Colon (tissue), 2 donors: Measurements from ENCODE around the gene ARHGAP23.

Source experiments
- FAIRE-seq: peaks from 2 replicates; lab custom pipeline; 2012; peaks lifted over from hg19 to GRCh38; lab: Jason Lieb, UNC
- donor health status: control.
- donor health status: control.

The ARHGAP23 gene

DNA sequence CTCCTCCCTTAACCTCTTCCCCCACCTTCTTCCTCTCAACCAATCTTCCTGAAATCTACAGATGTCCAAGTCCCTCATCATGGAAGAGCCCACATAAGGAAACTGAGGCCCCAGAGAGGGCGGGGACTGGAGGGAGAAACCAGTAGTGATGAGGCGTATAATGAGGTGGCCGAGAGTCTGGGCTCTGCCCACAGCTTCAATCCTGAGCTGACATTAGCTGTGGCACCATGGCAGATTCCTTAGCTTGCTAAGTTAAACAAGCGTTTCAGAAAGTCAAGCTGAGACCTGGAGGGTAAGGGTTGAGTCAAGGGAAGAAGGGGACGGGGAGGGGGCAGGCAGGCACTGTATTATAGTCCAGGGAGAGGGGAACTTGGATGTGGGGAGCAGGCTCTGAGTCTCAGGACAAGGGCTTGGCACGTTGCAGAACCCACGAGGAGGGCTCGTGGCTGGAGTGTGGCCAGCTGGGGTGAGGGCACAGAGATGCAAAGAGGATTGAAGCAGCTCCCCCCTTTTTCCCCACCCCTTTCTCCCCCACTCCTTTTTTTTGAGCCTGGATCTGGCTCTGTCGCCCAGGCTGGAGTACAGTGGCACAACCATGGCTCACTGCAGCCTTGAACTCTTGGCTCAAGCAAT is 13.3 kb downstream of the ARHGAP23 start:
- no peak for FAIRE-seq

DNA sequence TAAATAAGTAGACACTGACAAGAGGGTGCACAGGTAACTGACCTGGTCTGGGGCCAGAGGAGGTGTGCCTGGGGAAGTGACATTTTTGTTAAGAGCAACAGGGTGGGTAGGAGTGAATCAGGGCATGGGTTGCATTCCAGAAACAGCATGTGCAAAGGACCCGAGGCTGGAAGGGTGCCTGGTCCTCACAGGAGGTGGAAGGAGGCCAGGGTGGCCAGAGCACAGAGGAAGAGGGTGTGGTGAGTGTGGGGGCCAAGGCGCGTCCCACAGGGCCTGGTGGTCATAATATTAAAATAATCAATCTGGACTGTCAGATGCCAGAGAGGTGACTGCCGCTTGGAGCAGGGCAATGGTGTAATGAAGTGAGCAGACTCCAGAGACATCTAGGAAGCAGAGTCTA is 14.3 kb downstream of the ARHGAP23 start:
- no peak for FAIRE-seq

DNA sequence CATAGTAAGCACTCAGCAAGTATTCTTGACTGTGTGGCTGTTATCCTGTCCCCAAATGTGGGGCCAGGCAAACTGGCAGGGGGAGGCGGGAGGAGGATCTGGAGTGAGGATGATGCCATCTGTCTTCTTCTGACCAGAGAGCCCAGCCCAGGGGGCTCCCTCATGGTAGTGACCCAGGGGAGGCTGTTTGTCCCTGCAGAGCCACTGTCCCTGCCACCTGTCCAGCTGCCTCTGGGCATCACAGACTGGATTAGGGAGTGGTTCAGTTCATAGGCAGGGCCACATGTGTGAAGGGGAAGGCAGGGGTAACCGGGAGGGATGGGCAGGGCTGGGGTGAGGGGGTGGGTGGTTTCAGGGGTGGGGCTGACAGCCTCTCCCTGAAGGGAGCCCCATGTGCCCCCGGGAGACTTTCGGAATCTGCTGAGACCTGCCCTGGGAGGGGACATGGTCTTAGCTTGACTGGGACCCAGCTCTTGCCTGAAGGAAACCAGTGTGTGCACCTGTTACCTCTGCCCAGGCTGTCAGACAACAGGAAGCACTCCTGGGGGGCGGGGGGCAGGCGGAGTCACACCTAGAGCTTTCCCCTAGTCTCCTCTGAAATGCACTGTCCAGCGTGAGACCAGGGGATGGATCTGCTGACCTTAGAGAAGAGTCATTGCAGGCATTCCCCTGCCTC is 15.2 kb downstream of the ARHGAP23 start:
- no peak for FAIRE-seq

DNA sequence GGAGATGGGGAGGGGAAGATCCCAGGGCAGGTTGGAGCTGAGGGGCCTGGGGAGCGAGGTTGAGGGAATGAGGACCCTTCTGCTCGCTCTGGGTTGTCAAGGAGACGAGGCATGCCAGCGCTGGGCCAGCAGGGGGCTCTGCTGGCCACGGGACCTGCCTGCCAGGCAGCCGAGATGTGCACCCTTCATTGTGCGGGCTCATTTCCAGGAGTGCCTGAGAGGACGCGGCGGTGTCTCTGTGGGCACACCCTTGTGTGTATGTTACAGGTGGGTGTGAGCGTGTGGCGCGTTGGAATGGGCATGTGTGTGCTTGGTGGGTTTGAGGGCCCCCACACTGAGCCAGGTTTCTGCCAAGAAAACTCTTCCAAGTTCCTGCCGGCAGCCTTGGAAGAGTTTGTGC is 15.9 kb downstream of the ARHGAP23 start:
- no peak for FAIRE-seq

DNA sequence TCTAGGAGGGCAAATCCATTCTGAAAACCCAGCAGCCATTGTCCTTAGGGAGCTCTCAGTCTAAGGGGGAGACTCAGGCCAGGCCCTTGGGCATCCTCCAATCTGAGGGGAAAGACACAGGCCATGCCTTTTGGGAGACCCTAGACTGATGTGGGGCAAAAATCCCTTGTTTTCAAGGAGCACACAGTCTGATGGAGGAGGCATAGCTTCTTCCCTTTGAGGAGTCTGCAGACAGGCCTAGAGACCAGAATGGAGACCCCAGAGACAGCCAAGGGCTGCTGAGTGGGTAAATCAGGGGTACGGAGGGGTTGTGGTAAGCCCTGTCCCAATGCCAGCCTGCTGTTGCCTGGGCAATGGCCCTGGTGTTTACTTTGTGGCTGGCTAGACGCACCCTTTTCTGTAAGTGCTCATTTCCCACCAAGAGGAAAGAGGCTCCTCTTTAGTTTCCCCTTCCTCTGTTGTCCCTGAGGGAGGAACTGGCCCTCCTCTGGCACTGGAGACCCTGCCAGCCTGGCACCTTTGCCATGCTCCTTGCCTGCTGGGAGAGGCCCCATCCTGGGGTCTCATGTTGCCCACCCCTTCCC is 19.3 kb downstream of the ARHGAP23 start:
- FAIRE-seq = no peak

DNA sequence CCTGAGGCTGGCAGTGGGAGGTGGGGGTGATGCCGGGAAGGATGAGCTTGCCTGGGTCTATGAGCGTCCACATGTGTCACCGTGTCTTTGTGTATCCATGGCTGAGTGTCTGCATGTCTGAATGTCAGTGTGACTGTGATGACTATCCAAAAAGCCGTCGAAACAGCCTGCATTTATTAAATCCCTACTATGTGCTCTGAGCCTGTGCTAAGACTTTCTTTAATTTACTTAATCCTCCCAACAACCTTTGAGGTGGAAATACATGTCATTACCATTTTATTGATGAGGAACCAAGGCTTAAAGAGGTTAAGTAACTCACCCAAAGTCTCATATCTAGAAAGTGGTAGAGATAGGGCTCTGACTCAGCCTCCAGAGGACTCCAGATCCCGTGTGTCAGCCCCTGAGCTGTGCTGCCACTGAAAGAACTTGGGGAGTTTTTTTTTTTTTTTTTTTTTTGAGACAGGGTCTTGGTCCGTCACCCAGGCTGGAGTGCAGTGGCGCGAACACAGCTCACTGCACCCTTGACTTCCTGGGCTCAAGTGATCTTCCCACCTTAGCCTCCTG is 20.0 kb downstream of the ARHGAP23 start:
- FAIRE-seq = no peak

DNA sequence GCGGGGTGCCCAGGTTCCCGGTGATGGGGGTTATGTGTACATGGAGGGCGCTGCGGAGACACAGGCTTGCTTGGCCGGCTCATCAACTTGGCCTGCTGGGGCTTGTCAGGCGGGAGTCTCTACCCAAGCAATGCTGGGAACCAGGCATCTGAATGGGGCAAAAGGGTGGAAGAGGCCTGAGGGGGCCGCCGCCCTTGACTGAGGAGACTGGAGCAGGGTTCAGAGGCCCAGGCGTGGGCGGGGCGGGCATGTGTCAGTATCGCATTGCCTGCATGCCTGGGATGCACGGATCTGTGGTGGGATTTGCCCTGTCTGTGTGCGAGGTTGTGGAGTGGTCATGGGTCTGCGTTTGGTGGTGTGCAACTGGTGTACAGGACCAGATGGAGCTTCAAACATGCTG is 21.1 kb downstream of the ARHGAP23 start:
- FAIRE-seq = no peak

DNA sequence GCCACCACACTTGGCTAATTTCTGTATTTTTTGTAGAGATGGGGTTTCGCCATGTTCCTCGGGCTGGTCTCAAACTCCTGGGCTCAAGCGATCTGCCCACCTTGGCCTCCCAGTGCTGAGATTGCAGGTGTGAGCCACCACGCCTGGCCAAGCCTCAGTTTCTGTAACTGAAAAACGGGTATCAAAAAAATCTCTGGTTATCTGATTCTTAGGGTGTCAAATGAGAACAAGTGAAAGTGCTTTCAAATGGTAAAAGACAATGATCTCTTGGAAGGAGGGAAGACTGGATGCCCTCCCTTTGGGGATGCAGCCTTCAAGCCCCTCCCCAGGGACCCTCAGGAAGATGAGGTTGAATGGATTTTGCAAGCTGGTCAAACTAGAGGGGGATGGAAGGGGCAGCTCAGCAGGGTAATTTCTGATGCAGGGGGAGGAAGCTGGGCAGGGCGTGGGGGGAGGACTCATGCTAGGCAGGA is 22.3 kb downstream of the ARHGAP23 start:
- no peak for FAIRE-seq

DNA sequence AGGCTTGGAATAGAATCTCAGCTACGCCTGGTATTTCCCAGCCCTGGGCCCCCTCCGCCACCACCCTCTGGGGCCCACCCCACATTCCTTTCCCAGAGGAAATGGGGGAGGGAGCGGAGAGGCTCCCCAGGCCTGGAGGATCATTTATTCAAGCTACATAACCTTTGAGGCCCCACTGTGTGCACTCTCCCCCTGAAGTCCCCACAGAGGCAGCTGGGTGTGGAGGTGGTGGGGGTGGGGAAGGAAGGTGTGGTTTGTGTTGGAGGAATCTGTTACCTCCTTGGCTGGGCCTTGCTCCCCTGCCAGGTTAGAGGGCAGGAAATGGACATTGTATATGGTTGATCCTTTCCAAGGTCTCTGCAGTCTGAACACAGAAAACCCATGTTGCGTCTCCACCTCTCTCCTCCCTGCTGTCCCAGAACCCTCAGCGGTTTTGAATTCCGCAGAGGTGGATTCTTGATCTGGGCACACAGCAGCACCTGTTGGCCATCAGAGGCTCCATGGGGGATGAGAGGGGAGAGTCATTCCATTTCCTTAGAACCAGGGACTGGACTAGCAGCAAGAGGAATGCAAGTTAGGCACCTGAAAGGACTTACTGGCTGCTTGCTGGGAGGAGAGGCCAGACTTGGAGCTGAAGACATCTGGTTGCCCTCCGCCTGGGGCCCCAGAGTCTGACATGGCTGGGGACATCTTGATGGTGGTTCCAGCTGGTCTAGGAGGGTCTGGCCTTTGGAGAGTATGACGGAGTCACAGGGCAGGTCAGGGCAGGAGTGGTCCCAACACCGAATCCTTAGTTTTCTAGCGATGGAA is 23.0 kb downstream of the ARHGAP23 start:
- no peak for FAIRE-seq

DNA sequence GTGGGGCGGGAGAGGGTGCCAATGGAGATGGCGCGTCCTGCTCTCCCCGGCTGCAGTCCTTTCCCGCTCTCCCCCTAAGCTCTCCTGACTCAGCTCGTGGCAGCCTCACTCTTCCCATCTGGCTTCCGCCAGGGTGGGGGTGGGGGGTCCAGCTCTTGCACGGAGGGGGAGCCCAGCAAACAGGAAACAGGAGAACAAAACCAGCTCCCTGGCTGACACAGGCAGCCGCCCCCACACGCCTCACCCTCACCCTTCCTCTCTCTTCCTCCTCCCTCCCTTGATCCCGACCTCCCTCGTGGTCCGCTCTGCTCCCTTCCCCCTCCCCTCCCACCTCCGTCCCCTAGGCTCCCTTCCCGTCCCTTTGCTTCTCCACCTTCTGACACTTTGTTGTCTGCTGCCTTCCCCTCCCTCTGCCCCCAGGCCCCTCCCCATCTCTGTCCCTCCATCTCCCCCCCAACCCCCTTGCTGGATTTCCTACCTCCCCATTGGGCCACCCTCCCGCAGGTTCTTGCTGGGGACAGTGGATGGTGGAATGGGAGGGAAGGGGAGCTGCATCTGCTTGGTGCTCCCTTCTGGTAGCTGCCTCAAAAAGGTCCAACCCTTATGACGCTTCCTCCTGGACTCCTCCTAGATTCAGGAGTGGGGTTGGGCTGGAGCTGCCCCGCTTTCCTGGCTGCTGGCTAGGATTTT is 23.7 kb downstream of the ARHGAP23 start:
- no peak for FAIRE-seq

DNA sequence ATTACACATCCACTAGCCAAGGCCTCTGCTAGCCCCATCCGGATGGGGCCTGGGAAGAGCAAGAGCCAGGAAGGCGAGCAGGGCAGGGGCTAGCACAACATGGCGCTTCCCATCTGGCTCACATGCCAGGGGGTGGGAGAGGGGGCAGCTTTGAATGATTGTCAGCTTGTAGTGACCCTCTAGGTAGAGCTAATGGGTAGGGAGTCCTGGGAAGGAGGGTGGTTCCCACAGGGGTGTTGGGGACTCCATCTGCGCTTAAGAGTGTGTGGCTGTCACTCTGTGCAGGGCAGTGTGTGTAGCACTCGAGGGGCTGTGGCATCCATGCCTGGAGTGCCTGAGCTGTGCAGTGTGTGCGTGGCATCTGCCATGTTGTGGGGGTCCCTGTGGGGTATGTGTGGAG is 24.5 kb downstream of the ARHGAP23 start:
- no peak for FAIRE-seq

DNA sequence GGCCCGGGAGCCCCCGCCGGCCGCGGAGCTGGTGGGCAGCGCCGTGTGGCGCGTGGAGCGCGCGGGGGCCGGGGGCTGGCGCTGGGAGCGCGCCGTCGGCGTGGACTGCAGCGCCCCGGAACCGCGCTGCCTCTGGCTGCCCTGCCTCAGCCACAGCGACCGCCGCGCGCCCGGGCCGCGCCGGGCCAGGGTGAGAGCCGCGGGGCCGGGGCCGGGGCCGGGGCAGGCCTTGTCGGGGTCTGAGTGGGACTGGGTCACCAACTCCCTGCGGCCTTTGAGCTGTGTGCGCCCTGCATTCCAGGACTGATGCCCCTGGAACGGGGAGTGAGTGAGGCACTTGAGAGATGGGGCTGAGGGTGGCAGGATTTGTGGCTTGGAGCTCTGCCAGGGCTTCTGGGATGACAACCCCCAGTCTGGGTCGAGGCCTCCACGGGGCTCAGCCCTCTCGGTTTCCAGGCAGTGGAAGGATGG is 25.7 kb downstream of the ARHGAP23 start:
- FAIRE-seq = no peak

DNA sequence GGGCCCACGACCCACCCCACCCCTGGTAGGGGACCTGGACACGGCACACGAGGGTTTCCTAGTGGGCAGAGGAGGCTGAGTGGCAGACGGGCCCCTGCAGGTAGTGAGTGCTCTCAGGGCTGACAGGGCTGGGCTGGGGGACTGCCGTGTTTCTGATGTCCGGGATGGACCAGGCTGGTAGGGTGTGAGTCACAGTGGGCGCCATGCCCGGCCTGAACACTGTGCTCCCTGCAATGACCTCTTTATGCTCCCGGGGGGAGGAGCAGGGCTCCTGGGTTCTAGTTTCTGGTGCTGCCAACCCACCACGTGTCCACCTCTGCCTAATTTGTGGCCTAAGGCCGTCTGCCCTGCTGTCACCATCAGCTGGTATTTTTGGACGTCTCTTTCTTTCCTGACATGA is 26.3 kb downstream of the ARHGAP23 start:
- no peak for FAIRE-seq

DNA sequence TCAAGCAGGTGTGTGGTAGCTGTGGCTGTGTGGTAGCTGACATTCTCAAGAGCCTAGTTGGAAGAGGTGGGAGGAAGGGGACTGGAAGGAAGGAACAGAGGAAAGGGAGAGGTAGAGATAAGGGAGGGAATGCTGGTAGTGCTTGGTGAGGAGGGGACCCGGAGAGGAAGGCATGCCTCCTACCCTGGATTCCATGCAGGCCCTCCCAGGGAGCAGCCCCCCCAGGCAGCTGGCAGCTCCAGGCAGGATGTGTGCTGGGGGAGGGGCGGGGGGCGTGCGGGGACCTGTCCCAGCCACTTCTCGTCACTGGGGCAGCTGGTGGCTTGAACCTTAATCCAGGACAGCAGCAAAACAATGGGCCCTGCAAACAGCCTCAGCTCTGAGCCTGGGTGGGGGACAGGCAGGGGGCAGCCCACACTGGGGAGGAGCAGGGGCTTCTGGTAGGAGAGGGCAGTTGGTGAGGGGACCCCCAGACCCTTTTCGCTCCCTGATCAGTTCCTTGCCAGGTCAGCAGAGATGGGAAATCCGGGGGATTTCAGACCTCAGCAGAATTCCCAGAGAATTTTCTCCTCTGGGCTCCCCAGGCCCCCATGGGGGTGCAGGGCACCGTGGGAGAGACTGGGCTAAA is 27.1 kb downstream of the ARHGAP23 start:
- no peak for FAIRE-seq

DNA sequence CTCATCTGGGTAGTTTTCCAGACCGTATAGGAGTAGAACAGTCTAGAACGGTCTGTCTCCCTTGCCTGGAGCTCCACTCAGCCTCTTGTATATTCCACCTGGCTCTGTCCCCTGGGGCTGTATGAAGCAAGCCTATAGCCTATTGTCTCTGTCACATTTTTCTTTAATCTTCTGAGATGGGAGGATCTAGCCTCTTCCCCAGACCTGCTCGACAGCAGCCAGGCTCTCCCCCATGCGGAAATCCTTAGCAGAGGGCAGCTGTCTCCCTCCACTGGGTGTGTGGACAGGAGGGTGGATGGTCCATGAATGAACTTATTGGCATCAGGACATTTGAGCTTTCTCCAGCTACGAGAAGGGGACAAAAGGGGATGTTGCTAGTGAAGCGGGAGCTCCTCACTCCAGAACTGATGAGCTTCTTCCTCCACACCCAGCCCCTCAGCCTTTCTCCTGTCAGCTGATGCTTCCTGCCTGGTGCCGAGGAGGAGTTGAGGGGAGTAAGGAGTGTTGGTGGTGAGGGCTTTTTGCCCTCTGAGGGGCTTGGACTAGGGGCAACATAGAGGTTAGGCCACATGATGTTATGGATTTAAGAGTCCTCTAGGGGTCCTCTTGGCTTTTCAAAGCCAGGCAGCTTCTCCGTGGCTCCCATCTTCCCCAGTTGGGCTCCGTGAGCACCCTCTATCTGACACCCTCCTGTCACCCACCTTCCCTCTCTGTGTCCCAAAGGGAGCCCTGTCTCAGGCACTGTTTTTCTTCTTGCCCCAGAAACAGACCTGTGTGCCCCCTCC is 28.0 kb downstream of the ARHGAP23 start:
- no peak for FAIRE-seq

DNA sequence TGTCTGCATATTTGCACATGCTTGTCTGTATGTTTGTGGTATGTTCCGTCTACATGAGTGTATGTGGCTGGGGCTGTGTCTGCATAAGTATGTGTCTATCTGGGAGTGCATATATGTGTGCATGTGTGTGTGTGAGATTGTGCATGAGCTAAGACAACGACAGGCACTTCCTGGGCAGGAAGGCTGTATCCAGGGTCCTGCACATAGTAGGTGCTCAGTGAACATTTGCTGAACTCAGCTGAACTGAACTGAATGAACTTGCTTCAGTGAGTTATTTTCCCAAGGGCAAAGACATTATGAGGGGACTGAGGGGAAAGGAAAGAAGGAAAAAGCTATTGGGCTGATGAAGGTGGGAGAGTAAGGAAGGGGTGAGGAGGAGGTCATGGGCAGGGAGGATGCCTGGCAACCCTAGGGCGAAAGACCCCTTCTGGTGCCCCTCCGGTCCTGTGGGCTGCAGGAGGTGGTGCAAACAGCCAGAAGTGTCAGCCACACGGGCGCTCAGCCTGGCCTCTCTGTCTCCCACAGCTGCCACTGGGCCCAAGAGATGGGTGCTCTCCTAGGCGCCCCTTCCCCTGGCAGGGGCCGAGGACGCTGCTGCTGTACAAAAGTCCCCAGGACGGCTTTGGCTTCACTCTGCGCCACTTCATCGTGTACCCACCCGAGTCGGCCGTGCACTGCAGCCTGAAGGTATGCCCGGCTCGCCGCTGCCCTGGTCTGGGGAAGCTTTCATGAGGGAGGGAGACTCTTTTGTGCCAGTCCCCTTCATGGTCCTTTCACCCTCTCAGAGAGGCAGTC is 29.5 kb downstream of the ARHGAP23 start:
- FAIRE-seq = no peak

DNA sequence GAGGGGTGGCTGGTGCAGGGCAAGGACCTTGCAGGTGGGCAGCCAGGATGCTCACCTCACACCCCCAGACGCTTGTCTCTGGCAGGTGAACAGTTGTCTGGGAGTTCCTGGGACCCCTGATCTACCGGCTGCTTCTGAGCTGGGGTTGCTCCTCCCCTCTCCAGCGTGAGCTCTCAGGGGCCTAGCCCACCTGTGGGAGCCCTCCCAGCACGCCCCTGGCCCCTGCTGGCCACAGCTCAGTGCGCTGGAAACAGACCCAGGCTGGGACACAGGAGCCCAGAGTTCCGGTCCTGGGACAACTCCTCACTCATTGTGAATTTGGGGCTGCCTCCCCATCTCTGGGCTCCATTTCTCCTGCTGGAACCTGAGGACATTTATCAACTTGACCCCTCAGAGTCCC is 30.3 kb downstream of the ARHGAP23 start:
- no peak for FAIRE-seq

DNA sequence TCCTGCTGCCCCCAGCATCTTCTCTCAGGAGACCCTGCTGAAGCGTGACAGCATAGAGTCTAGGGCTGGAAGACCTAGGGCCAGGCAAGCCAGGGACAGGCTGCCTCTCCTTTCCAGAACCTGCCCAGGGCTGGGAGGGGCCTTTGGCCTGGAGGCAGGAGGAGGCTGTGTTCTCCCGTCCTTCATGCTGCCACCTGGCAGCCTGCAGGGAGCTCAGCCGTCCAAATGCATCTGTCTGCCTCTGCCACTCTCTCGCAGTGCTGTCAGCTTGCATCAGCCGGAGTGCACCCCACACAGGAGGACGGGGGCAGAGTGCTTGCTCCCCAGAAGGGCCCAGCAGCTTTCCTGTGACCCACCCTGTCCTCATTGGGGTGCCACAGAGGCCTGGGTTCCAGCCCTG is 31.3 kb downstream of the ARHGAP23 start:
- no peak for FAIRE-seq

DNA sequence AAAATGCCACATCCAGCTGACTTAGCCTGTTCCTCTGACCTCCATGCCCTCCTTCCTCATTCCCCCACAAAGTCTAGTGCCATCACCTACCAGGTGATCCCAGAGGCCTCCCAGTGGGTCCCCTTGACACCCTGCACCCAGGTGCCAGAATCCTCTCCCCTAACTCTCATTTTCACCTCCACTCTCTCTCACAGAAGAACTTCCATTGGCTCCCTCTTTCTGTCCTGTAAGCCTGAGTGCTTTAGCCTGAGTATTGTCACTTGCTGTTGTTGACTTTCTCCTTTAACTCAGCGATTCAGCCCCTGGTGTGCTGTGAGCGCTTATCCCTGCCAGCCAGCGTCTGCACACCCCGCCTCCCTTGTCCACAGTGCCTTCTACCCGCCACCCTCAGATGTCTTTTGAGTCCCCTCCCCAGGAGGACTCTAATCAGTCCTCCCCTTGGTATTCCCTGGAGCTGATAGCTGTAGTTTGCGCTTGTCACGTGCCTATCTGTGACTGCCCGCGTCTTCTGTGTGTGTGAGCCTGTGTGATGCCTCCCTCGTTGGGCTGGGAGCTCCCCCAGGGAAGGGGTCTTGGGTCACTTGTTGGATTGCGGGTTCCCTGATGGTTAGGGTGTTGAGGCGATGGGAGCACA is 31.9 kb downstream of the ARHGAP23 start:
- no peak for FAIRE-seq
